GM19239 (cell line): Measurements from ENCODE around the gene HSPE1.

Source experiments
- DNase-seq: peaks from one replicate; pipeline ENCODE4 v3.0.0; 2011; ENCODE audit warnings: low spot score; ENCODE audit not compliant: insufficient read length
- FAIRE-seq: peaks from 2 replicates; lab custom pipeline; 2011; peaks lifted over from hg19 to GRCh38; lab: Jason Lieb, UNC

The HSPE1 gene

GRCh38 chr2:197497326-197497725, 2.9 kb upstream of the HSPE1 start:
- DNase-seq (no peak), FAIRE-seq (no peak)

- DNase-seq (no peak), FAIRE-seq (no peak)
These were observed 1.8 kb upstream of the HSPE1 start for GRCh38 chr2:197498235-197498936.

GRCh38 chr2:197498937-197499593, 1.1 kb upstream of the HSPE1 start:
- peak; percentile 54 for FAIRE-seq
- peak; percentile 38 for DNase-seq

- FAIRE-seq (peak; percentile 58), DNase-seq (no peak)
These were observed 438 bp downstream of the HSPE1 start for GRCh38 chr2:197500503-197501131.

- no peak for FAIRE-seq
These were observed 2.0 kb downstream of the HSPE1 start for GRCh38 chr2:197502201-197502600.

GRCh38 chr2:197502685-197503084, 2.5 kb downstream of the HSPE1 start:
- FAIRE-seq (no peak), DNase-seq (no peak)

More at GRCh38 chr2:197502201-197502600, 2.0 kb downstream of the HSPE1 start:
- no peak for DNase-seq

GRCh38 chr2:197504000-197504399, 3.8 kb downstream of the HSPE1 start:
- DNase-seq: no peak
- FAIRE-seq: no peak

- FAIRE-seq (no peak), DNase-seq (no peak)
These were observed 4.3 kb downstream of the HSPE1 start for GRCh38 chr2:197504512-197504911.

GRCh38 chr2:197506658-197507057, 6.5 kb downstream of the HSPE1 start:
- FAIRE-seq: no peak

GRCh38 chr2:197513915-197514314, 13.7 kb downstream of the HSPE1 start:
- DNase-seq: no peak
- no peak for FAIRE-seq

More at GRCh38 chr2:197506658-197507057, 6.5 kb downstream of the HSPE1 start:
- no peak for DNase-seq

- FAIRE-seq: no peak
- no peak for DNase-seq
These were observed 14.6 kb downstream of the HSPE1 start for GRCh38 chr2:197514754-197515153.

GRCh38 chr2:197515315-197515738, 15.1 kb downstream of the HSPE1 start:
- FAIRE-seq: no peak

GRCh38 chr2:197515739-197516392, 15.7 kb downstream of the HSPE1 start, which contains the start of gene MOB4:
MOB4 (plus strand) TSS chr2:197516066; CDS start chr2:197516087, 21 bp downstream.
- FAIRE-seq: peak; percentile 97
- peak; percentile 83 for DNase-seq

More at GRCh38 chr2:197515315-197515738, 15.1 kb downstream of the HSPE1 start:
- DNase-seq: no peak

GRCh38 chr2:197516393-197516761, 16.2 kb downstream of the HSPE1 start:
- no peak for DNase-seq
- FAIRE-seq: peak; percentile 80

GRCh38 chr2:197517150-197517549, 17.0 kb downstream of the HSPE1 start:
- no peak for FAIRE-seq
- DNase-seq: no peak

- DNase-seq (no peak), FAIRE-seq (no peak)
These were observed 38.2 kb downstream of the HSPE1 start for GRCh38 chr2:197538412-197538811.

- no peak for FAIRE-seq
These were observed 39.6 kb downstream of the HSPE1 start for GRCh38 chr2:197539734-197540133.

GRCh38 chr2:197543206-197543605, 43.0 kb downstream of the HSPE1 start:
- FAIRE-seq (peak; percentile 55), DNase-seq (no peak)

More at GRCh38 chr2:197539734-197540133, 39.6 kb downstream of the HSPE1 start:
- DNase-seq: no peak

- DNase-seq (no peak), FAIRE-seq (no peak)
These were observed 47.2 kb downstream of the HSPE1 start for GRCh38 chr2:197547163-197547900.

- FAIRE-seq (no peak), DNase-seq (no peak)
These were observed 48.4 kb downstream of the HSPE1 start for GRCh38 chr2:197548582-197548981.
